Choroid plexus epithelial cell (primary cell): ENCODE measurements around the gene EFCAB10.
A peak's percentile ranks its signal among the peaks of the same experiment; 100 is the strongest.
"Not testable (repeated sequence)": the region's sequence is repeated elsewhere in the genome, so short reads cannot be mapped to it uniquely, and the experiment has no call there.

ENCODE experiments used
- DNase-seq: peaks from one replicate; pipeline ENCODE4 v3.0.0-alpha.2; 2010; ENCODE audit warnings: low read depth
- H3K4me3 ChIP-seq: 2 replicates; pipeline ENCODE4 v1.5.1; 2011; ENCODE audit warnings: low read depth, mild to moderate bottlenecking, control low read depth, low read length, moderate library complexity
- TF ChIP-seq, protein P1 (sequence below): conservative IDR thresholded peaks from 2 replicates; pipeline ENCODE4 v1.5.1; 2011; ENCODE audit warnings: low read depth, mild to moderate bottlenecking, control low read depth, inconsistent platforms, low read length, moderate library complexity

The EFCAB10 gene

DNA sequence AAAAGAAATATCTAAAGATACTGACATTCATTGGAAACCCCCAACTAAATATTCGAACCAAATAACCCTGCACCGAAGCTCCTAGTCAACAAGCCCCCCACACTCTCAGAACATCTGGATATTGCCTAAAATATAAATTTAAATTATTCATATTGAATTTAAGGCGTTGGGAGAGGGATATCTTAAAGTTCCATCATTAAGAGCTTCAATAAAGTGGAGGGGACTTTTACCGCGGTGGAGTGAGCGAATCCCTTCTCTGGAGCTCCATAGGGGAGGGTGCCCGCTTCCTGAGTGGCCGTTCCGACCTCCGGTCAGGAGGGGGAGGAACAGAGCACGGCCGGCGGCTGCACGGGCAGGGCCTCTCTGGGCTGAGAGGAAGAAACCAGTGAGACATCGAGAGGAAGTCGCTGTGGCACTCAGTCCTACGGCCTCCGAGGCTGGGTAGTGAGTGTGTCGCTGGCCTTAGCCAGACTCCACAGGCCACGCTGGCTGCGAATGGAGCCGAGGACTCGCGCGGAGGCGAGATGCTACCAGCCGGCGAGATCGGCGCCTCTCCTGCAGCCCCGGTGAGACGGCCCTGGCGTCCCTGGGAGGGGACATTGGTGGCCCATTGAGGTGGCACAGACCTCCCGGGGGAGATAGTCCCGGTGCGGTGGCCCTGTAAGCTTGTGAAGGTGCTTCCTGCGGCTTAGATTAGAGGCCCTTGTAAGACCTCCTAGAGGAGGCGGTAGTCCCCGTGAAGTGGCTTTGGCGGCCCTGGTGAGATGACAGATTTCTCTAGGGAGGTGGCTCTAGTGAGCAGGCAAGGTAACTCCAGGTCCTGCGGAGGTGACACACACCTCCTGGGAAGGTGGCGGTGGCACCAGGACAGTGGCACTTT is 49.3 kb downstream of the EFCAB10 start, which contains the start of gene RINT1:
Gene RINT1 (plus strand): TSS at position 410 of the 880 bp plus-strand sequence. CDS start 115 bp downstream, at position 525.
- DNase-seq = peak; percentile 94
- peak within 1 kb of the TSS; percentile 81 for H3K4me3 ChIP-seq
- TF ChIP-seq, protein P1, sequence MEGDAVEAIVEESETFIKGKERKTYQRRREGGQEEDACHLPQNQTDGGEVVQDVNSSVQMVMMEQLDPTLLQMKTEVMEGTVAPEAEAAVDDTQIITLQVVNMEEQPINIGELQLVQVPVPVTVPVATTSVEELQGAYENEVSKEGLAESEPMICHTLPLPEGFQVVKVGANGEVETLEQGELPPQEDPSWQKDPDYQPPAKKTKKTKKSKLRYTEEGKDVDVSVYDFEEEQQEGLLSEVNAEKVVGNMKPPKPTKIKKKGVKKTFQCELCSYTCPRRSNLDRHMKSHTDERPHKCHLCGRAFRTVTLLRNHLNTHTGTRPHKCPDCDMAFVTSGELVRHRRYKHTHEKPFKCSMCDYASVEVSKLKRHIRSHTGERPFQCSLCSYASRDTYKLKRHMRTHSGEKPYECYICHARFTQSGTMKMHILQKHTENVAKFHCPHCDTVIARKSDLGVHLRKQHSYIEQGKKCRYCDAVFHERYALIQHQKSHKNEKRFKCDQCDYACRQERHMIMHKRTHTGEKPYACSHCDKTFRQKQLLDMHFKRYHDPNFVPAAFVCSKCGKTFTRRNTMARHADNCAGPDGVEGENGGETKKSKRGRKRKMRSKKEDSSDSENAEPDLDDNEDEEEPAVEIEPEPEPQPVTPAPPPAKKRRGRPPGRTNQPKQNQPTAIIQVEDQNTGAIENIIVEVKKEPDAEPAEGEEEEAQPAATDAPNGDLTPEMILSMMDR = peak; percentile 76

DNA sequence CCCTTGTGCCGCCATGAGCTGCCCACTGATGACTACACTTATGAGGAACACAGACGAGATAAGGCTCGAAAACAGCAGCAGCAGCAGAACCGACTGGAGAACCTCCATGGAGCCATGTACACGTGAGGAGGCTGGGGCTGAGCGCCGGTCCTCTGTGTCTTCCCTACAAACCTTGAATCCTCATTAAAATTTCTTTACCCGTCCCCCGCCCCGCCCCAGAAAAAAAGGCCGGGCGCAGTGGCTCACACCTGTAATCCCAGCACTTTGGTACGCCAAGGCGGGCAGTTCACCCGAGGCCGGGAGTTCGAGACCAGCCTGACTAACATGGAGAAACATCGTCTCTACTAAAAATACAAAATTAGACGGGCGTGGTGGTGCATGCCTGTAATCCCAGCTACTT is 50.7 kb downstream of the EFCAB10 start:
- DNase-seq = no peak
- TF ChIP-seq, protein P1 = no peak
- no peak overlapping the region for H3K4me3 ChIP-seq

DNA sequence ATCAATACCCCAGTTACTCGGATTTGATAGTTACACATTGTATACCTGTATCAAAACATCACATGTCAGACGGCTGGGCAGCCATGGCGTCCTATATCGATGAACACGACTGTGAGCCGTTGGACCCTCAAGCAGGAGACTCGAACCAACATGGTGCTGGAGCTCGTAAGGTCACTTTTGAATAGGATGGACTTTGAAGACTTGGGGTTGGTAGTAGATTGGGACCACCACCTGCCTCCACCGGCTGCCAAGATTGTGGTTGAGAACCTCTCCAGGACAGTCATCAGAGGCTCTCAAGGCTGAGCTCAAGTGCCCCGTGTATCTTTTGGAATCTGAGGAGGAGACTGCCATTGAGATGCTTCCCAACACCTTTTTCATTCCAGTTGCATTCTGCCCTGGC is 51.2 kb downstream of the EFCAB10 start:
- DNase-seq = no peak
- no peak overlapping the region for H3K4me3 ChIP-seq
- TF ChIP-seq, protein P1 = no peak

DNA sequence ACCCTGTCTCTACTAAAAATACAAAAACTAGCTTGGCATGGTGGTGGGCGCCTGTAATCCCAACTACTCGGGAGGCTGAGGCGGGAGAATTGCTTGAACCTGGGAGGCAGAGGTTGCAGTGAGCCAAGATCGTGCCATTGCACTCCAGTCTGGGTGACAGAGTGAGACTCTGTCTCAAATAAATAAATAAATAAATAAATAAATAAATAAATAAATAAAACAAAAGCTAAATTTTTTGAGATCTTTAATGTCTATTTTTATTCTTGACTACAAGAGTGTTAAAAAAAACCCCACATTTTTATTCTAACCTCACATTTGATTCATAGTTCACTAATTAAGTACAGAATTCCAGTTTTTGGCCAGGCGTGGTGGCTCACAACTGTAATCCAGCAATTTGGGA is 53.6 kb downstream of the EFCAB10 start:
- H3K4me3 ChIP-seq, DNase-seq: not testable (repeated sequence)

DNA sequence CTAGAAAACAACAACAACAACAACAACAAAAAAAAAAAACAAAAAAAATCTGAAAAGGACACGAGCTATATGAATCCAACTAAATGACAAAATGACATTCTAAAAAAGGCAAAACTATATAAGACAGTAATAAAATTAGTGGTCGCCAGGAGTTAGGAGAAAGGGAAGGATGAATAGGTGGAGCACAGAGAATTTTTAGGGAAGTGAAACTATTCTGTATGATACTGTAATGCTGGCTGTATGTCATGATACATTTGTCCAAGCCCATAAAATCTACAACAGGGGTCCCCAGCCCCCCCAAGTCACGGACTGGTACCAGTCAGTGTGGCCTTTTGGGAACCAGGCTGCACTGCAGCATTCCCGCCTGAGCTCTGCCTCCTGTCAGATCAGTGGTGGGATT is 56.5 kb downstream of the EFCAB10 start:
- H3K4me3 ChIP-seq = no peak overlapping the region
- TF ChIP-seq, protein P1 = no peak
- DNase-seq = no peak

DNA sequence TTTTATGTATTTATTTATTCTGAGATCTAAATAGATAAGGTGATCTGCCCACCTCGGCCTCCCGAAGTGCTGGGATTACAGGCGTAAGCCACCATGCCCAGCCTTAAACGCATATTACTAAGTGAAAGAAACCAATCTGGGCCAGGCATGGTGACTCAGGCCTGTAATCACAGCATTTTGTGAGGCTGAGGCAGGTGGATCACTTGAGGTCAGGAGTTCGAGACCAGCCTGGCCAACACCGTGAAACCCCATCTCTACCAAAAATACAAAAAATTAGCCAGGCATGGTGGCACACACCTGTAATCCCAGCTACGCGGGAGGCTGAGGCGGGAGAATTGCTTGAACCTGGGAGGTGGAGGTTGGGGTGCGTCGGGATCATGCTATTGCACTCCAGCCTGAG is 56.9 kb downstream of the EFCAB10 start:
- not testable (repeated sequence) for H3K4me3 ChIP-seq, DNase-seq

DNA sequence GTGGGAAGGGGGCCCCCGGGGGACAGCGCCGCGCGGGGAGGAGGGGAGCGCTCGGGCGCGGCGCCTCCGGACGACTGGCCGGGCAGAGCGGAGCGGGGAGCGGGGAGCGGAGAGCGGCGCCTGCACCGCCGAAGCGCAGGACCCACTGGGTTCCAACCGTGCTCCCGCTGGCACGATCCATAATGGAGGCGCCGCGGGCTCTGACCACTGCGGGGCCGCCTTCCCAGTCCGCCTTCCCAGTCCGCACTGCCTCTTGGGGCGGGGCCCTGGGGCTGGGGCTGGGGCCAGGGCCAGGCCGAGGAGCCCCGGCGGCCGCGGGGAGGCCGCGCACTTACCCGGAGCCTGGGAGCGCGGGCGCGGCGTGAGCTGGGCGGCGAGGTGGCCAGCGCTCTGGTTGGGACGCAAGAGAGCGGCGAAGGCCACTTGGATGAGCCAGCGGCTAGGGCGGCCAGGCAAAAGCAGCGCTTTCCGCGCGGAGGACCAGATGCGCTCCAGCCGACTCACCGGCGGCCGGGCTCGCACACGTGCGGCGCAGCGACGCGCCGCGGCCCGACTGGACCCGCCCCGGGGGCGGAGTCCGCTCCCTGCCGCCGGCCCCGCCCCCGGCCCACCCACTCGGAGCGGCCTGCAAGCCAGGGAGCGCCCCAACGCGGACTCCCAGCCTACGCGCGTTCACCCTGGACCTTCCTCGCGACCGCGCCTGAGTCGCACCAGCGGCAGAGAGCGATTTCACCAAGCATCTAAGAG is 59.4 kb downstream of the EFCAB10 start, which contains the start of gene PUS7:
Gene PUS7 (minus strand): TSS at position 555 of the 747 bp plus-strand sequence. CDS start 13,759 bp downstream, outside the sequence.
- TF ChIP-seq, protein P1 = no peak
- peak within 1 kb of the TSS; percentile 84 for H3K4me3 ChIP-seq
- DNase-seq = peak; percentile 91
